Measurements from ENCODE around the gene PEX19. TPM values are rescaled to one million over a fixed set of nuclear protein-coding genes. Genes with fewer than 3 reads are reported as not detected.

Gene PEX19, protein sequence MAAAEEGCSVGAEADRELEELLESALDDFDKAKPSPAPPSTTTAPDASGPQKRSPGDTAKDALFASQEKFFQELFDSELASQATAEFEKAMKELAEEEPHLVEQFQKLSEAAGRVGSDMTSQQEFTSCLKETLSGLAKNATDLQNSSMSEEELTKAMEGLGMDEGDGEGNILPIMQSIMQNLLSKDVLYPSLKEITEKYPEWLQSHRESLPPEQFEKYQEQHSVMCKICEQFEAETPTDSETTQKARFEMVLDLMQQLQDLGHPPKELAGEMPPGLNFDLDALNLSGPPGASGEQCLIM
- total RNA-seq = 10 to 100 TPM; 50.0 to 61.1 TPM

DNA sequence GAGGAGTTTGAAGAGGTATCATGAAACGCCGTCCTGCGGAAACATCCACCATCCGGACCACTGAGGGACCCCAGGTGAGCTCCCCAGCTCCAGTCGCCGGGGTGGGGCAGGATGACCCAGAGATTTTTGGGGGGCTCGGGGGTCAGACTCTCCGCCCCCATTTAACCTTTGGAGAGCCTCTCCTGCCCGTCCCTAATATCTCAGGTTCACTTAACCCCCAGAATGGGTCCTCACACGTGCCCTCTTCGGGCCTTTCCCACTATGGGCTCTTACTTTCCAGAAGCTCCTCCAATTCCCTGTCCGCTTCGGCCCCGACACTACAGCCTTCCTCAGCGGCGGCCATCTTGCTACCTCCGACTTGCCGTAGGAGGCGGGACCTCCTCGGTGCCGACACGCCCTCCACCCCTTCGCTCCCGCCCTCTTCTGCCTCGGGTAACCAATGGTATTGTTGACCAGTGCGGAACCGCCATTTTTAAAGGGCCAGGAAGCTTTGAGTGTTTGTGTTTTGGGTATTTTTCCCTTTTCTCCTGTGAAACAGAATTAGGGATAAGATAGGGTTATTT lies at the start of gene PEX19:
PEX19 (minus strand) TSS at position 352 of the 563 bp plus-strand sequence; CDS start at position 343, 9 bp downstream.
- peak; percentile 97 for DNase-seq
- H3K4me1 Mint-ChIP-seq (ENCODE audit: low read depth) = peaks cover 20% of the 10 kb centered on the region
- peak within 1 kb of the TSS; percentile 96 for H3K4me3 Mint-ChIP-seq
- intact Hi-C loops (cut with micrococcal nuclease) = loop anchor here (1.0 to 5.0 kb wide), 3 partner anchors 23 to 184 kb away; partner anchors contain the start of genes COPA, DCAF8 and NCSTN
- ChIA-PET POLR2A (interaction anchor here (0.6 to 2.5 kb wide), 7 partner anchors 21 to 85 kb away, joined by 3 to 25 read pairs (median 4); partner anchors contain the start of gene DCAF8), CTCF (interaction anchor here (0.9 to 2.6 kb wide), 6 partner anchors 22 to 183 kb away, joined by 3 to 14 read pairs (median 7); partner anchors contain the start of gene DCAF8)
- peaks cover 25% of the 10 kb centered on the region for H3K36me3 Mint-ChIP-seq
- H3K27ac Mint-ChIP-seq = peak within 1 kb of the TSS; percentile 90
- H3K9me3 Mint-ChIP-seq = no peaks in the 10 kb centered on the region
- no peaks in the 10 kb centered on the region for H3K27me3 Mint-ChIP-seq

DNA sequence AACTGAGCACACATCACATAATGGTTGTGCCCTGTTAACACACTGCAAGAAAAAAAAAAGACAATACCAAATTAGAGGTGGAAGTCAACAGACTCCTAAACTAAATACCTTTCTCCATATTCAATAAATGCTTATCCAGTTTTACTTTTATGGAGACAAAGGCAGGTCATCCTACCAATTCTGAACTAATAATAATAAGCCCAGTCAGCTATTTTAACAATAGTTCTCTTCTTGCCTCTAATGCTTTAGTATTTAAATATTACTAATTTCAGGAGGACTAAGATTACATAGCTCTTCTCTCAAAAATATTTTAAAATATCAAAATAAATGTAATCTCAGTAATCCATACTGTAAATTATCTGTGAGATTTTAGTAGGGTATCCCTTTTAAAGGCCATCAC lies 47.6 kb upstream of the PEX19 start:
- ChIA-PET POLR2A (interaction anchor here (0.7 kb wide), 1 partner anchor 16 kb away, joined by 4 read pairs; no protein-coding TSS in a partner anchor), CTCF (interaction anchor here (0.6 to 4.1 kb wide), 4 partner anchors 34 to 117 kb away, joined by 3 to 21 read pairs (median 4); no protein-coding TSS in a partner anchor)
- H3K27me3 Mint-ChIP-seq = no peaks in the 10 kb centered on the region
- H3K4me3 Mint-ChIP-seq = no peak overlapping the region
- no peaks in the 10 kb centered on the region for H3K4me1 Mint-ChIP-seq (ENCODE audit: low read depth)
- no peaks in the 10 kb centered on the region for H3K9me3 Mint-ChIP-seq
- DNase-seq = no peak
- intact Hi-C loops (cut with micrococcal nuclease) = no loop called here
- peaks cover 36% of the 10 kb centered on the region for H3K36me3 Mint-ChIP-seq
- no peak overlapping the region for H3K27ac Mint-ChIP-seq

DNA sequence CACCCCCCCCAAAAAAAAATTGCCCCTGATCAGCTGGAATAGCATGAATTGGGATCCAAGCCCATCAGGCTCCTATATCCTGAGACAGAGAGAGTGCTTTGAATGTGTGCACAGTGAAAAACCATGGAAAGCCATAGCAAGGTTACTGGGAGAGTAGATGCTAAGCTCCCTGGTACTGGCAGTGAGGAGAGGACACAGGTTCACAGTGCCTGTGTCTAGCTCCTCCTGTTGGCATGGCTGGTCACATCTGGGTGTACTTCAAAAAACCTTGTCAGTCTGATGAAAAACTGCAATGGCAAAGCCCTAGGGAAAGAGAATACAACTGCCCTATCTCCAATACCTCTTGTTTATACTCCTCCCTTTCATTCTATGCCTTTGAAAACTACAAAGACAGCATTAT lies 45.2 kb upstream of the PEX19 start:
- H3K36me3 Mint-ChIP-seq = peaks cover 47% of the 10 kb centered on the region

DNA sequence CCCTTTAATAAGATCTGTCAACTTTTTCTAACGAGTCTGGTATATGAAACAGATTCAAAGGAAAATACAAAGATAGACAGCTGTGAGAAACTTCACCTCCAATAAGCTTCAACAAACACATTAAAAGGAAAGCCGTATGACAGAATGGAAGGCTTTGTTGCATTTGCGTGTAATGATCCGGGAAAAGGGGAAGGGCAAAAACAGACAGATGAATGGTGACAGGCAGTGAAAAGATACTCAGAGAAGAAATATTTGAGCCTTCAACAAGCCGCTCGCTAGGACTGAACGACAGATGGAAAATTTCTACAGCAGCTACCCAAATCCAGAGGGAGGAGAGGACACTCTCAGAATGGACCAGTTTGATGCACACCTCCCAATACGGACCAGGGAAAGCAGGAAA lies 43.3 kb upstream of the PEX19 start:
- Mint-ChIP-seq H3K27me3 (no peaks in the 10 kb centered on the region), H3K9me3 (no peaks in the 10 kb centered on the region), H3K27ac (no peak overlapping the region), H3K4me1 (ENCODE audit: low read depth) (no peaks in the 10 kb centered on the region), H3K4me3 (no peak overlapping the region), H3K36me3 (peaks cover 48% of the 10 kb centered on the region)
- no peak for DNase-seq
- ChIA-PET POLR2A (no interaction called here), CTCF (interaction anchor here (1.0 kb wide), 1 partner anchor 36 kb away, joined by 4 read pairs; no protein-coding TSS in a partner anchor)
- intact Hi-C loops (cut with micrococcal nuclease) = no loop called here

More for the DNA sequence above, 45.2 kb upstream of the PEX19 start:
- Mint-ChIP-seq H3K4me3 (no peak overlapping the region), H3K4me1 (ENCODE audit: low read depth) (no peaks in the 10 kb centered on the region), H3K27ac (peak overlapping the region; percentile 35), H3K27me3 (no peaks in the 10 kb centered on the region), H3K9me3 (no peaks in the 10 kb centered on the region)
- CTCF ChIA-PET = interaction anchor here (0.7 to 1.9 kb wide), 3 partner anchors 38 to 72 kb away, joined by 4 to 7 read pairs (median 7); no protein-coding TSS in a partner anchor
- POLR2A ChIA-PET = no interaction called here
- no peak for DNase-seq
- intact Hi-C loops (cut with micrococcal nuclease) = no loop called here

DNA sequence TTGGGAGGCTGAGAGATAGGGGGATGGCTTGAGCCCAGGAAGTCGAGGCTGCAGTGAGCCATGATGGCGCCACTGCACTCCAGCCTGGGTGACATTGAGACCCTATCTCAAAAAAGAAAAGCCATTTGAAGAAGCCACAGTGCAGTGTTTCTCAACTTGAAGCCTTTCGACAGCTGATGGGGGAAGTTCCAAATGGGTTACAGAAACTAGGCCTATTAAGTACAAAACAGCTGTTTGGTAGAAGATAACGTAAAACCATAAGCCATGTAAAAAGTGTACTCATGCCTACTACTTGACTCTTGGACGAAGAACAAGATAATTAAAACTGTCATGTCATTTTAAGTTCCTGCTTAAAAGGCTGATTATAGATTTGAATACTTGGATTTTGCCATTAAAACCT lies 41.5 kb upstream of the PEX19 start:
- ChIA-PET POLR2A (no interaction called here), CTCF (interaction anchor here (3.3 kb wide), 1 partner anchor 35 kb away, joined by 17 read pairs; no protein-coding TSS in a partner anchor)
- Mint-ChIP-seq H3K4me3 (no peak overlapping the region), H3K27ac (no peak overlapping the region), H3K4me1 (ENCODE audit: low read depth) (peaks cover 5% of the 10 kb centered on the region), H3K36me3 (peaks cover 47% of the 10 kb centered on the region), H3K9me3 (no peaks in the 10 kb centered on the region), H3K27me3 (no peaks in the 10 kb centered on the region)
- no peak for DNase-seq
- intact Hi-C loops (cut with micrococcal nuclease) = no loop called here

DNA sequence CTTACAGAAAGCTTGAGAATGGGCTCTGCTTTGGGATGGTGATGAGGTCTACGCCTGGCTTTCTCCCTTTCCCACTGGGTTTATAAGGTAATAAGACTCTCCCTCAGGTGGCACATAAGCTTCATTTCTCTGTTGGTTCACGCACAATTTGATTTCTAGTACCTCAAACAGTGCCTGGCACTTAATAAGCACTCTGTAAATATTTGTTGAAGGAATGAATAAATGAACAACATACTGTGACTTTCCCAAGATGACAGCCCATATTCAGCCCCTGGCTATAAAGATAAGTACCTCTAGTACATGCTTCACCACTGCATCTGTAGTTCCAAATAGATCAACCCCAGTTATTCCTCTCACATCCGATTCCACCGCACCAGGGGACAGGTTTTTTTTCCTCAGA lies 40.3 kb upstream of the PEX19 start:
- no peak for DNase-seq
- H3K4me1 Mint-ChIP-seq (ENCODE audit: low read depth) = peaks cover 10% of the 10 kb centered on the region
- H3K36me3 Mint-ChIP-seq = peaks cover 51% of the 10 kb centered on the region
- intact Hi-C loops (cut with micrococcal nuclease) = no loop called here
- POLR2A ChIA-PET = no interaction called here
- no peak overlapping the region for H3K4me3 Mint-ChIP-seq
- H3K9me3 Mint-ChIP-seq = no peaks in the 10 kb centered on the region
- CTCF ChIA-PET = interaction anchor here (3.3 kb wide), 1 partner anchor 34 kb away, joined by 17 read pairs; no protein-coding TSS in a partner anchor
- H3K27ac Mint-ChIP-seq = no peak overlapping the region
- H3K27me3 Mint-ChIP-seq = no peaks in the 10 kb centered on the region

DNA sequence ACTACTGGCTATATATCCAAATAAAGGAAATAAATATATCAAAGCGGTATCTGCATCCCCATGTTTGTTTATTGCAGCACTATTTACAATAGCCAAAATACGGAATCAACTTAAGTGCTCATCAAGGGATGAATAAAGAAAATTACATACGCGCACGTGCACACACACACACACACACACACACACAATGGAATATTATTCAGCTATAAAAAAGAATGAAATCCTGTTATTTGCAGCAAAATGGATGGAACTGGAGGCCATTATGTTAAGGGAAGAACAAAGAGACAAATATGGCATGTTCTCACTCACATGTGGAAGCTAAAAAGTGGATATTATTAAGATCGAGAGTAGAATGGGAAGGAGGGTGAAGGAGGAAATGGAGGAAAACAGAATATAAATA lies 37.9 kb upstream of the PEX19 start:
- H3K36me3 Mint-ChIP-seq = peaks cover 56% of the 10 kb centered on the region
- H3K27ac Mint-ChIP-seq = no peak overlapping the region
- DNase-seq = no peak
- ChIA-PET CTCF (interaction anchor here (0.7 to 1.9 kb wide), 3 partner anchors 31 to 458 kb away, joined by 3 to 5 read pairs (median 3); no protein-coding TSS in a partner anchor), POLR2A (no interaction called here)
- H3K27me3 Mint-ChIP-seq = no peaks in the 10 kb centered on the region
- H3K9me3 Mint-ChIP-seq = peaks cover 2% of the 10 kb centered on the region
- no peak overlapping the region for H3K4me3 Mint-ChIP-seq
- intact Hi-C loops (cut with micrococcal nuclease) = no loop called here
- H3K4me1 Mint-ChIP-seq (ENCODE audit: low read depth) = peaks cover 22% of the 10 kb centered on the region

DNA sequence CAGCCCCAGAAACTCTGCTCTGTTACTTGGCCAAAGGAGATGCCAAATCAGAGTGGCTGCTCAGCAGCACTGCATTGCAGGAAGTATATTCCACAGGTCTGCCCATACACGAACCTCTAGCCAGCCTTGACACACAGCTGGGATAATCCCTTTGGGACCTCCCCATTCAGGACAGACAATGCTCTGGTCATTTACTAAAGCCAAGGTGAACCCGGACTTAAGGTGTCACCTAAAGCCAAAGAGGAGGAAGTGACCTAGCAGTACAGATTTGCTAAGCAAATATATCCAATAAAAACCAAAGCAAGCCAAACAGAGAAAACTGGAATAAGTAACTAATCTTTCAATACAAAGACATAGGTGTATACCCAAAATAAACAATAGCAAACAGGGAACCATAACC lies 30.4 kb upstream of the PEX19 start:
- ChIA-PET CTCF (interaction anchor here (1.0 to 3.5 kb wide), 2 partner anchors 22 to 24 kb away, joined by 4 to 18 read pairs; no protein-coding TSS in a partner anchor), POLR2A (no interaction called here)

DNA sequence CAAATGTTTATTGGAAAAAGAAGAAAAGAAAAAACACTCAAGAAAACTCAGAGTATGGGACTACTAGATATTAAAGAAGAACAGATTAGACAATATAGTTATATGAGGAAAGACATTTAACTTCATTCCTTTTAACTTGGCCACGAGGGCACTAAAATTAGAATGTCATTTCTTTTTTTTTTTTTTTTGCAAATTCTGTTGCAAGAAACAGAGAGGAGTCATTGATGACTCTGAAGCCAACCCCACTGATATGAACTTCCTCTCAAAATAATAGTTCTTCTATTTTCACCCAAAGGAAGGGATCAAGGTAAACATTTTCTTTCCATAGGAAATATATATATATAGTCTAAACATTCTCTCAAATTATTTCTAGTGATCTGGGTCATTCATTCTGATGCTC lies 24.6 kb upstream of the PEX19 start:
- POLR2A ChIA-PET = no interaction called here
- Mint-ChIP-seq H3K27ac (no peak overlapping the region), H3K4me3 (no peak overlapping the region), H3K9me3 (no peaks in the 10 kb centered on the region), H3K27me3 (no peaks in the 10 kb centered on the region), H3K4me1 (ENCODE audit: low read depth) (no peaks in the 10 kb centered on the region), H3K36me3 (peaks cover 50% of the 10 kb centered on the region)
- intact Hi-C loops (cut with micrococcal nuclease) = no loop called here
- no peak for DNase-seq
- CTCF ChIA-PET = interaction anchor here (0.9 to 1.7 kb wide), 2 partner anchors 19 to 67 kb away, joined by 3 to 5 read pairs; no protein-coding TSS in a partner anchor

More for the DNA sequence above, 30.4 kb upstream of the PEX19 start:
- Mint-ChIP-seq H3K4me1 (ENCODE audit: low read depth) (peaks cover 21% of the 10 kb centered on the region), H3K27me3 (no peaks in the 10 kb centered on the region), H3K4me3 (no peak overlapping the region), H3K27ac (peak overlapping the region; percentile 31), H3K9me3 (peaks cover 14% of the 10 kb centered on the region), H3K36me3 (peaks cover 72% of the 10 kb centered on the region)
- no peak for DNase-seq
- intact Hi-C loops (cut with micrococcal nuclease) = no loop called here

DNA sequence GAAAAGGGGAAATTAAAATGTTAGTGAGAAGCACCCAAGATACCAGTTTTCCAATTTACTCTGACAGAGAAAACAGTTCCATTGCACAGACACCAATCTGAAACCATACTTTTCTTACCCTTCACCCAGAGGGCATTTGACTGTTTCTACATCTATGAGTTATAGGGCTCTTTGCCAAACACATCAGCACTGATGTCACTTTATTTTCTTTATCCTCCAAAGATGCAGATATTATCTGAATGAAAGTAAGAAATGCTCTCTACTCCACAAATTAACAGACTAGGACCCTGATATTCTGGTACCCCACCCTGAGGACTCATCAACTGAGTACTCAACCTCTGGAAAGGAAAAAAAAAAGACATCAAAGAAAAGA lies 24.2 kb upstream of the PEX19 start:
- Mint-ChIP-seq H3K27me3 (no peaks in the 10 kb centered on the region), H3K4me1 (ENCODE audit: low read depth) (no peaks in the 10 kb centered on the region), H3K4me3 (no peak overlapping the region), H3K27ac (no peak overlapping the region), H3K9me3 (no peaks in the 10 kb centered on the region), H3K36me3 (peaks cover 50% of the 10 kb centered on the region)
- POLR2A ChIA-PET = no interaction called here
- intact Hi-C loops (cut with micrococcal nuclease) = no loop called here
- DNase-seq = no peak
- CTCF ChIA-PET = no interaction called here

DNA sequence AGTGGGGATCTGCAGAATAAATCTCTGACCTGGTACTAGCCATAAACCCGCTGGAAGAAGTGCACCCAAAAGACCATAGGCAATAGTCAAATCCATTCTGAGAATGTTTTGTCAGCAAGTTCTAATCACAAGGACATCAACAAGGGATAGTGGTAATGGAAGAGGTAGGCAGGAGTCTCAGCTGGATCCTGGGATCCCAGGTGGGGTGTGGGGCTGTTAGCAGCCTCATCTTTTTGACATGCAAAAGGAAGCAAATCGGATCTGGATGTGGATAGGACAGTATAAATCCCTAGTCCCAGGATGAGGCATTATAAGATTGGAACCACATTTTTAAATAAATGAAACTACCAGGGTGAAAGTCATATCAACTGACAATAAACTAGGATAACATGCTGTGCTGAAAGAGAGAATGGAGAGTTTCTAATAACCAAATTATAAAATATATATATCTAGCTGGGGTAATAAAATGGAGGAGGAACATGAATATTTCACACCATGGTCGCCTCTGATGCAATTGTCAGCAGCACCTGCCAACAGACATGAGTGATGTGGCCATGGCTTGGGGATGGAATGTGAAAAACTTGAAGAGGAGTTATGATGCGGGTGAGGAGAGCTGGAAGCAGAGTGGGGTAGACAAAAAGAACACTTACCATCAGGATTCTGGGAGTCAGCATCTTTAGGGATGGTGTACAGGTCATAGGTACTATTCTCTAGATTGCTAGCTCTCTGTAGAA lies 23.7 kb upstream of the PEX19 start:
- Mint-ChIP-seq H3K4me3 (no peak overlapping the region), H3K27ac (no peak overlapping the region), H3K27me3 (no peaks in the 10 kb centered on the region), H3K36me3 (peaks cover 49% of the 10 kb centered on the region), H3K4me1 (ENCODE audit: low read depth) (no peaks in the 10 kb centered on the region), H3K9me3 (no peaks in the 10 kb centered on the region)
- POLR2A ChIA-PET = no interaction called here
- intact Hi-C loops (cut with micrococcal nuclease) = no loop called here
- CTCF ChIA-PET = interaction anchor here (0.6 to 3.3 kb wide), 2 partner anchors 17 to 44 kb away, joined by 3 to 18 read pairs; no protein-coding TSS in a partner anchor
- DNase-seq = no peak

All from activated CD4-positive, alpha-beta memory T cell treated with anti-CD3 and anti-CD28 coated beads for 36 hours (primary cell).